ENCODE measurements around the gene CELF1.

CELF1 gene

GRCh38 chr11:47552566-47553405 lies at the start of gene CELF1:
Gene CELF1 (minus strand): TSS chr11:47553132. CDS start chr11:47499523, 53,609 bp downstream.
- DNase-seq = peak; percentile 67

GRCh38 chr11:47599902-47600301 lies 47.0 kb upstream of the CELF1 start:
- no peak for DNase-seq

GRCh38 chr11:47595967-47596366 lies 43.0 kb upstream of the CELF1 start:
- no peak for DNase-seq

GRCh38 chr11:47595029-47595428 lies 42.1 kb upstream of the CELF1 start:
- no peak for DNase-seq

GRCh38 chr11:47593934-47594855 lies 41.3 kb upstream of the CELF1 start, which contains the start of gene C1QTNF4:
Gene C1QTNF4 (minus strand): TSS chr11:47594411. CDS start chr11:47590810, 3,601 bp downstream.
- no peak for DNase-seq

- no peak for DNase-seq
Observed at GRCh38 chr11:47593492-47593933, 40.6 kb upstream of the CELF1 start.

- DNase-seq = no peak
Observed at GRCh38 chr11:47592970-47593369, 40.0 kb upstream of the CELF1 start.

- DNase-seq = no peak
Observed at GRCh38 chr11:47592251-47592650, 39.3 kb upstream of the CELF1 start.

GRCh38 chr11:47591764-47592163 lies 38.8 kb upstream of the CELF1 start:
- no peak for DNase-seq

GRCh38 chr11:47589977-47590861 lies 37.3 kb upstream of the CELF1 start:
- no peak for DNase-seq

GRCh38 chr11:47589584-47589976 lies 36.6 kb upstream of the CELF1 start:
- no peak for DNase-seq

- no peak for DNase-seq
Observed at GRCh38 chr11:47589118-47589517, 36.2 kb upstream of the CELF1 start.

- DNase-seq = no peak
Observed at GRCh38 chr11:47587723-47588326, 34.9 kb upstream of the CELF1 start.

GRCh38 chr11:47587039-47587716 lies 34.2 kb upstream of the CELF1 start:
- DNase-seq = no peak

GRCh38 chr11:47586098-47586855 lies 33.3 kb upstream of the CELF1 start, which contains the start of gene FAM180B:
Gene FAM180B (plus strand): TSS chr11:47586678. CDS start chr11:47586769, 91 bp downstream.
- no peak for DNase-seq

GRCh38 chr11:47583844-47584243 lies 30.9 kb upstream of the CELF1 start:
- DNase-seq = no peak

GRCh38 chr11:47578524-47579494 lies 25.9 kb upstream of the CELF1 start, which contains the start of the genes KBTBD4 and NDUFS3:
Gene KBTBD4 (minus strand): TSS chr11:47578970. CDS start chr11:47578951, 19 bp downstream.
Gene NDUFS3 (plus strand): TSS chr11:47579074. CDS start chr11:47579092, 18 bp downstream.
- DNase-seq = peak; percentile 70

GRCh38 chr11:47577460-47578041 lies 24.6 kb upstream of the CELF1 start:
- no peak for DNase-seq

- DNase-seq = no peak
Observed at GRCh38 chr11:47573321-47573720, 20.4 kb upstream of the CELF1 start.

Data from cortex of kidney (tissue), 1 donor.